Osteoblast (primary cell): ENCODE results near the gene FAM240B. TPM values are rescaled to one million over a fixed set of nuclear protein-coding genes. Genes with fewer than 3 reads are reported as not detected.

Experiments
- DNase-seq: peaks from one replicate; pipeline ENCODE4 v3.0.0; 2011; ENCODE audit warnings: low spot score, mixed read lengths; ENCODE audit not compliant: insufficient read length; ENCODE audit errors: missing footprints
- H2AFZ ChIP-seq: 2 replicates; pipeline ENCODE4 v1.6.0; 2011; ENCODE audit warnings: mild to moderate bottlenecking, low read length
- H3K27ac ChIP-seq: 2 replicates; pipeline ENCODE4 v1.5.1; 2011; ENCODE audit warnings: mild to moderate bottlenecking, low read depth, low read length, moderate library complexity
- H3K27me3 ChIP-seq: 2 replicates; pipeline ENCODE4 v1.6.0; 2012; ENCODE audit warnings: mild to moderate bottlenecking, control low read depth, inconsistent platforms, low read length, moderate library complexity; ENCODE audit not compliant: insufficient read depth
- H3K36me3 ChIP-seq: 2 replicates; pipeline ENCODE4 v1.5.1; 2011; ENCODE audit warnings: mild to moderate bottlenecking, low read length, control low read depth, moderate library complexity; ENCODE audit not compliant: insufficient read depth
- H3K4me1 ChIP-seq: 2 replicates; pipeline ENCODE4 v1.5.1; 2011; ENCODE audit warnings: mild to moderate bottlenecking, low read length, control low read depth, moderate library complexity; ENCODE audit not compliant: insufficient read depth
- H3K4me2 ChIP-seq: 2 replicates; pipeline ENCODE4 v1.6.0; 2011; ENCODE audit warnings: mild to moderate bottlenecking, low read length; ENCODE audit not compliant: insufficient read depth
- H3K4me3 ChIP-seq: fragments of 200-600 bp; sonication (generic); 3 replicates; pipeline ENCODE4 v1.5.1; 2012; ENCODE audit warnings: mild to moderate bottlenecking, low read length, inconsistent platforms; ENCODE audit not compliant: insufficient read depth
- H3K79me2 ChIP-seq: 2 replicates; pipeline ENCODE4 v1.6.0; 2012; ENCODE audit warnings: mild to moderate bottlenecking, low read length, control low read depth, inconsistent platforms; ENCODE audit not compliant: insufficient read depth
- H3K9me3 ChIP-seq: 2 replicates; pipeline ENCODE4 v1.5.1; 2011; ENCODE audit warnings: low read depth, low read length, control low read depth
- H4K20me1 ChIP-seq: 2 replicates; pipeline ENCODE4 v1.6.0; 2012; ENCODE audit warnings: mild to moderate bottlenecking, low read length, control low read depth; ENCODE audit not compliant: insufficient read depth
- total RNA-seq: library from RNA; depleted of rRNA; stranded (reverse); fragments of >200 nt; gene quantifications from 2 replicates; pipeline ENCODE4 v1.2.3, GENCODE V29; 2012
- TF ChIP-seq, protein P1 (sequence below): IDR thresholded peaks from 2 replicates; pipeline ENCODE4 v1.5.1; 2011; ENCODE audit warnings: mild to moderate bottlenecking, low read depth, low read length, moderate library complexity; ENCODE audit errors: extremely low read depth

FAM240B gene
- total RNA-seq, 1 donor = not detected

DNA sequence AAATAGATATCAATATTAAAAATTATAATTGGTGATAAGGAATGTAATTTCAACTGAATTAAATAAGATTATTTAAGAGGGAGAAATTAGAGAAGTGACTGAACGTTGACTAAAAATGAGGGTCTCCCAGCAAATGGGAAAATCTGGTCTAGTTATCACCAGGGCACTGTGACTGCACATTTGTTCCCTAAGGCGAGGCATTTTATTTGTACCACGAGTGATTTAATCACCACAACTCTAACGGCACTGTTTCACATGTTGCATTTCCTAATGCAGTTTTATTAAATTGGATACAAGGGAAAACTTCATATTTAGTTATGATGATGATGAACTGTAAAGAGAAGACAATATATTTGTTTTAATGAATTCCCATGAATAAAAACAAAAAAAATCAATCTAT, 26.4 kb upstream of the FAM240B start:
- Histone ChIP-seq H3K4me1 (no peaks in the 10 kb centered on the region), H3K79me2 (no peaks in the 10 kb centered on the region), H3K27me3 (no peaks in the 10 kb centered on the region), H3K4me2 (no peak overlapping the region), H3K36me3 (no peaks in the 10 kb centered on the region), H2AFZ (no peak overlapping the region), H3K4me3 (no peak overlapping the region), H3K9me3 (no peaks in the 10 kb centered on the region), H4K20me1 (no peaks in the 10 kb centered on the region), H3K27ac (no peak overlapping the region)
- TF ChIP-seq, protein P1, sequence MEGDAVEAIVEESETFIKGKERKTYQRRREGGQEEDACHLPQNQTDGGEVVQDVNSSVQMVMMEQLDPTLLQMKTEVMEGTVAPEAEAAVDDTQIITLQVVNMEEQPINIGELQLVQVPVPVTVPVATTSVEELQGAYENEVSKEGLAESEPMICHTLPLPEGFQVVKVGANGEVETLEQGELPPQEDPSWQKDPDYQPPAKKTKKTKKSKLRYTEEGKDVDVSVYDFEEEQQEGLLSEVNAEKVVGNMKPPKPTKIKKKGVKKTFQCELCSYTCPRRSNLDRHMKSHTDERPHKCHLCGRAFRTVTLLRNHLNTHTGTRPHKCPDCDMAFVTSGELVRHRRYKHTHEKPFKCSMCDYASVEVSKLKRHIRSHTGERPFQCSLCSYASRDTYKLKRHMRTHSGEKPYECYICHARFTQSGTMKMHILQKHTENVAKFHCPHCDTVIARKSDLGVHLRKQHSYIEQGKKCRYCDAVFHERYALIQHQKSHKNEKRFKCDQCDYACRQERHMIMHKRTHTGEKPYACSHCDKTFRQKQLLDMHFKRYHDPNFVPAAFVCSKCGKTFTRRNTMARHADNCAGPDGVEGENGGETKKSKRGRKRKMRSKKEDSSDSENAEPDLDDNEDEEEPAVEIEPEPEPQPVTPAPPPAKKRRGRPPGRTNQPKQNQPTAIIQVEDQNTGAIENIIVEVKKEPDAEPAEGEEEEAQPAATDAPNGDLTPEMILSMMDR = no peak
- DNase-seq = no peak

DNA sequence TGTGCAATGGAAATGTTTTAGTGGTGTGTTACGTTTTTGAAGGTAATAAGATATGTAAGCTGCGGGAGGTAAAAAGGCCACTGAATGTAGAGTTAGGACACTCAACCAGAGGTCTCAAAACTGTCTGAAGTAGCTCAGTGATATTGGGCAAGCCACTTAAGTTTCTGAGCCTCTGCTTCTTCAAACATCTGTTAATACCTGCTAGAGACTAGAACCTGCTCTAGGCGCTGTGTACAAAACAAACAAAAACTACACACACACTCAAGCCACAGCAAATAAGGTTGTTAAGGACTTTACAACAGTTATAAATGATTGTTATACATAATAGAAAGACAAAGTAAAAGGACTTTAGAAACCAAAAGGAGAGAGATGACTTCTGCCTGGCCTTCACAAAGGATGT, 24.6 kb upstream of the FAM240B start:
- H3K4me3 ChIP-seq = no peak overlapping the region
- H3K9me3 ChIP-seq = no peaks in the 10 kb centered on the region
- H3K79me2 ChIP-seq = no peaks in the 10 kb centered on the region
- no peak overlapping the region for H3K27ac ChIP-seq
- no peaks in the 10 kb centered on the region for H4K20me1 ChIP-seq
- TF ChIP-seq, protein P1 = no peak
- no peaks in the 10 kb centered on the region for H3K36me3 ChIP-seq
- H3K4me2 ChIP-seq = no peak overlapping the region
- no peaks in the 10 kb centered on the region for H3K27me3 ChIP-seq
- H2AFZ ChIP-seq = no peak overlapping the region
- DNase-seq = no peak
- no peaks in the 10 kb centered on the region for H3K4me1 ChIP-seq

DNA sequence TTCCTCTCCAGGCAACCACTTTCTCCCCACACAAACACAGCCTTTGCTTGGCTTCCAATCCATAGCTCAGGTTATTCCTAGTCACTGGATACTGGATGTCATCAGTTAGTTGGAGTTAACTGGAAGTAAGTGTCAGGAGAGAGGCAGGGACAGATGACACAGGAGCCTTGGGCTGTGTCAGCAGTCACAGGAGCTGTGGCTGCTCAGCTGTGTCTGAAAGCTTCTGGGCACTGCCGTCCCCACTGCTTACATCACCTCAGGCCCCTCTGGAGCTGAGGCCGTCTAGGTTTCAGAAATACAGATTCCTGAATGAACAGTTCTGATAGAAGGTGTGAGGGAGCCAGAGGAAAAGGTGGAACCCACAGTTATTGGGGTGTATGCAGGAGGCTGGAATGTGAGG, 17.3 kb upstream of the FAM240B start:
- Histone ChIP-seq H3K79me2 (no peaks in the 10 kb centered on the region), H3K27ac (no peak overlapping the region), H4K20me1 (no peaks in the 10 kb centered on the region), H3K9me3 (no peaks in the 10 kb centered on the region), H3K27me3 (no peaks in the 10 kb centered on the region), H2AFZ (no peak overlapping the region), H3K36me3 (no peaks in the 10 kb centered on the region), H3K4me1 (no peaks in the 10 kb centered on the region), H3K4me3 (no peak overlapping the region), H3K4me2 (no peak overlapping the region)
- no peak for DNase-seq
- TF ChIP-seq, protein P1 = no peak

DNA sequence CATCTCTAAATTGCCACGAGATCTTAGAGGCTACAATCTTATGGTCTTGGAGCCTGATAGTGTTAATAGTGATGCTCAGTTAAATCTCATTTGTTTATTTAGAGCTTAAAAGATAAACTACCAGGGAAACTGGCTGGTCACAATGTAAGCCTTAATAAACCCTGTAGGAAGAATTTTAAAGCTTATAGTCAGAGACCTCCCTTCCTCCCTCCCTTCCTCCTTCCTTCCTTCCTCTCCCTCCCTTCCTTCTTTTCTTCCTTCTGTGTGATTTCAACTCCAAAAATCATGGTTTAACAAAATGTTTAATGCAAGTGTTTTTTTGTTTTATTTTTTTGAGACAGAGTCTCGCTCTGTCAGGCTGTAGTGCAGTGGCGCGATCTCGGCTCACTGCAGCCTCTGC, 14.9 kb upstream of the FAM240B start:
- Histone ChIP-seq H3K4me2 (no peak overlapping the region), H3K79me2 (no peaks in the 10 kb centered on the region), H3K4me3 (no peak overlapping the region), H3K36me3 (no peaks in the 10 kb centered on the region), H3K27me3 (no peaks in the 10 kb centered on the region), H3K9me3 (no peaks in the 10 kb centered on the region), H2AFZ (no peak overlapping the region), H3K4me1 (no peaks in the 10 kb centered on the region), H3K27ac (no peak overlapping the region), H4K20me1 (no peaks in the 10 kb centered on the region)
- TF ChIP-seq, protein P1 = no peak
- no peak for DNase-seq
